HEK293T (cell line): ENCODE results near the gene PATL1.

Source experiments
- CTCF ChIA-PET: fragments of 350-600 bp; formaldehyde crosslinking; extraction: SDS; loops from one replicate; lab custom pipeline; 2021; ENCODE audit warnings: antibody characterized with exemption, inconsistent platforms; lab: Yijun Ruan, JAX
- POLR2A ChIA-PET: fragments of 350-600 bp; formaldehyde crosslinking; extraction: SDS; loops from one replicate; lab custom pipeline; 2020; ENCODE audit warnings: antibody characterized with exemption, inconsistent platforms; lab: Yijun Ruan, JAX
- DNase-seq: peaks from one replicate; pipeline ENCODE4 v3.0.0; 2012; ENCODE audit warnings: mixed read lengths; ENCODE audit errors: extremely low spot score
- ARNT ChIP-seq: fragments of 450-650 bp; IDR thresholded peaks from 2 replicates; pipeline ENCODE4 v1.6.1; 2017; ENCODE audit warnings: mild to moderate bottlenecking
- BHLHE40 ChIP-seq: fragments of 450-650 bp; IDR thresholded peaks from 2 replicates; pipeline ENCODE4 v1.6.1; 2016; ENCODE audit warnings: mild to moderate bottlenecking, moderate library complexity, borderline replicate concordance
- CTBP1 ChIP-seq: fragments of 450-650 bp; IDR thresholded peaks from 2 replicates; pipeline ENCODE4 v1.6.1; 2016; ENCODE audit warnings: borderline replicate concordance
- ELF4 ChIP-seq: fragments of 450-650 bp; IDR thresholded peaks from 2 replicates; pipeline ENCODE4 v1.6.1; 2017; ENCODE audit warnings: antibody characterized with exemption
- FOXA1 ChIP-seq: fragments of 450-650 bp; IDR thresholded peaks from 2 replicates; pipeline ENCODE4 v1.6.1; 2016; ENCODE audit warnings: mild to moderate bottlenecking
- FOXK2 ChIP-seq: fragments of 450-650 bp; IDR thresholded peaks from 2 replicates; pipeline ENCODE4 v1.6.1; 2016; ENCODE audit warnings: mild to moderate bottlenecking
- FOXM1 ChIP-seq: fragments of 450-650 bp; IDR thresholded peaks from 2 replicates; pipeline ENCODE4 v1.6.1; 2017; ENCODE audit warnings: mild to moderate bottlenecking, borderline replicate concordance
- HDGF ChIP-seq: fragments of 450-650 bp; IDR thresholded peaks from 2 replicates; pipeline ENCODE4 v1.6.1; 2017; ENCODE audit warnings: antibody characterized with exemption, borderline replicate concordance
- L3MBTL2 ChIP-seq: fragments of 450-650 bp; conservative IDR thresholded peaks from 2 replicates; pipeline ENCODE4 v1.6.1; 2016; ENCODE audit warnings: mild to moderate bottlenecking
- LEF1 ChIP-seq: fragments of 450-650 bp; IDR thresholded peaks from 2 replicates; pipeline ENCODE4 v1.6.1; 2017; ENCODE audit warnings: mild to moderate bottlenecking, borderline replicate concordance
- NFRKB ChIP-seq: fragments of 450-650 bp; IDR thresholded peaks from 2 replicates; pipeline ENCODE4 v1.6.1; 2016; ENCODE audit warnings: mild to moderate bottlenecking, moderate library complexity
- PKNOX1 ChIP-seq: fragments of 450-650 bp; IDR thresholded peaks from 2 replicates; pipeline ENCODE4 v1.6.1; 2016
- SP1 ChIP-seq: fragments of 450-650 bp; IDR thresholded peaks from 2 replicates; pipeline ENCODE4 v1.6.1; 2017
- TARDBP ChIP-seq: fragments of 450-650 bp; IDR thresholded peaks from 2 replicates; pipeline ENCODE4 v1.6.1; 2016
- ZNF384 ChIP-seq: fragments of 450-650 bp; IDR thresholded peaks from 2 replicates; pipeline ENCODE4 v1.6.1; 2016

The PATL1 gene

DNA sequence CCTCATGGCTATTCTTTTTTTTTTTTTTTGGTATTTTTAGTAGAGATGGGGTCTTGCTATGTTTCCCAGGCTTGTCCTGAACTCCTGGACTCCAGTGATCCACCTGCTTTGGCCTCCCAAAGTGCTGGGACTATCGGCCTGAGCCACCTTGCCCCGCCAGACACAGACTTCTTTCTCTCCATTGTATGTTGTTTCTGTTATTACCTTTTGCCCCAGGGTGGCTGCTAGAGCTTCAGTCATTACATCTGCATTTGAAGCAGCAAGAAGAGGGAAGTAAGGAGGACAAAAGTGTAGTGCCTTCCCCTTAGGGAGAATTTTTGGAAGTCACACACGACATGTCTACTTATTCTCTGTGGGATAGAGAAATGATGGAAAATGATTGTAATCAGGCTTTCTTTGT lies 43.1 kb downstream of the PATL1 start:
- no peak for DNase-seq
- POLR2A ChIA-PET: no interaction called here

DNA sequence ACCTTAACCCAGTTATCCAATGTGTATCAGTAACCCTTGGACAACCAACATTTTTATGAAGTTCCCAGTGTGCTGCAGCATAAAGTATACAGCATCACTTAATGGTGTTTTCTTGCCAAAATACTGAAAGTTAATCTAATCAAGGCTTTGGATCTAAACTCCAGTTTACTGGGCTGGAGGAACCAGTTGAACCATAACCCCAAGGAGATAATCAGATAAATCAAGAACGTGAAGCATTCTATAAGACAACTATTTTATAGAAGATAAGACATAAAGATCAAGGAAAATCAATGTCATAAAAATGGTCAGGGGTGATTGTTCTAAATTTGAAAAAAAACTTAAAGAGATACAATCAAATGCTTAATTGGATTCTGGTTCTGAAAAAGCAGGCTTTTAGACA lies 51.0 kb downstream of the PATL1 start:
- ChIA-PET POLR2A (no interaction called here), CTCF (no interaction called here)
- no peak for DNase-seq
- TF ChIP-seq PKNOX1 (no peak), FOXK2 (no peak), NFRKB (no peak), ZNF384 (no peak), FOXM1 (no peak)

More for the DNA sequence above, 43.1 kb downstream of the PATL1 start:
- CTCF ChIA-PET: no interaction called here
- TF ChIP-seq ELF4 (no peak), FOXA1 (no peak), ARNT (no peak)

DNA sequence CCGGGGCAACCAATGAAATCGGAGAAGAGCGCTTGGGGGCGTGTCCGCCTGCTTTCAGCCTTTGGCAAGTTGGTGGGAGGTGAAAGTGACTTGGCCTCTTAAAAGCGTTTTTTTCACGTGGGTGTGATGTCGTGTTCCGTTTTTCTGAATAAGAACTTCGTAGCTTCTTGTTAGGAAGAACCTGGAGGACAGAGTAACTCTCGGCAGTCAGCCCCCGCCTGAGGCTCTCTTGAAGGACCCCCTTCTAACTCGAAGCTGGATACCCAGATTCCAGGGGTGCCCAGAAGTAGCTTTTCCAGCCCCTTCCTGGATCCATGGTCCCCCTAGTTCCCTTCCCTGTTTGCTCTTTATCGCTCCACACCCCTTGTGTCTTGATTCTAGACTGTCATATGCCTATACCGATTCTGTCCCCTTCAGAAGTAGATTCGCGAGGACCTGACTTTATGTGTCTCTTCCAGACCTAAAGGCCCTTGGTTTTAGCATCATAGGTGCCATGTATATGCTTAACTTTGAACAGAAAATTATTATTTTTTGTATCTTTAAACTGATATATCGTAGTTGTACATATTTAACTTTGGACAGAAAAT lies 52.3 kb downstream of the PATL1 start:
- TF ChIP-seq ARNT (no peak), L3MBTL2 (peak; percentile 86)
- POLR2A ChIA-PET: interaction anchor here (0.6 to 2.8 kb wide), 14 partner anchors 14 to 172 kb away, joined by 3 to 27 read pairs (median 4); partner anchors contain the start of genes PATL1 and STX3
- CTCF ChIA-PET: no interaction called here
- DNase-seq: no peak

DNA sequence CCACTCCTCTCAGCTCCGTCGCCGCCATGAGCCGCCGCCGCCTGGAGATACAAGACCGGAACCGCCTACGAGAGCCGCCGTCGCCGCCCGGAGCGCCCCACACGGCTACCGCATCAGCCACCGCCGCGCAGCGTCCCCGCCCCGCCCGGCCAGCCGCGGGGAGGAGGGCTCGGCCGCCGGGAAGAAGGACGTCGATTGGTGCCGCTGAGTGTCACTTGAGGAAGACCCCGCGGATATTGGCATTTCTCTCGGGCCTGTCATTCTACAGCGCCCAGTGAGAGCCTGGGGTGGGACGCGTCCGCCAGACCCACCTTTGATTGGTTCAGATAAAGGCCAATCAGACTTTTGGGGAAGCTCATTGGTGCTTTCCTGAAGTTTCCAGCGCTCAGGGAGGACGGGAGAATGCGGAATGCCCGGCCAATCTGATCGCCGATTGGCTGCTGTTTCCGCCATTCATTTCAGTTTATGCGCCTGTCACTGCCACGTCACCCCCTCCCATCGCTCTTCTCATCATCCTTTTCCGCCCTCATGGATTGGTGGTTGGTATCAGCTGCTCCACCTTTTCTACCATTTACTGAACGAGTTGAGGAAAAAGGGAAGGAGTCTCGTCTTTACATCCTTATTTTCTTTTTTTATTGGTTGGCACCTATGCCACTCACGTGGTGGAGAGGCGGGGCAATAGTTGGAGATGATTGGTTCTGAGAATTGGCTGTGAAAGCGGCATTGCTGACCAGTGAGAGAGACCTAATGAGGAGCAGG lies 53.0 kb downstream of the PATL1 start, which contains the start of gene OSBP:
TSS of gene OSBP (minus strand) at position 138 of the 759 bp plus-strand sequence. CDS start at position 28, 110 bp downstream.
- TF ChIP-seq LEF1 (no peak; the same call in 1 of the 2 replicates), FOXA1 (no peak), ELF4 (peak; percentile 38; the same call in 1 of the 2 replicates), SP1 (no peak; the same call in 1 of the 2 replicates), PKNOX1 (peak; percentile 100)
- DNase-seq: peak; percentile 94
- CTCF ChIA-PET: no interaction called here
- POLR2A ChIA-PET: interaction anchor here (0.5 to 2.8 kb wide), 16 partner anchors 14 to 173 kb away, joined by 3 to 27 read pairs (median 4); partner anchors contain the start of genes PATL1 and STX3

DNA sequence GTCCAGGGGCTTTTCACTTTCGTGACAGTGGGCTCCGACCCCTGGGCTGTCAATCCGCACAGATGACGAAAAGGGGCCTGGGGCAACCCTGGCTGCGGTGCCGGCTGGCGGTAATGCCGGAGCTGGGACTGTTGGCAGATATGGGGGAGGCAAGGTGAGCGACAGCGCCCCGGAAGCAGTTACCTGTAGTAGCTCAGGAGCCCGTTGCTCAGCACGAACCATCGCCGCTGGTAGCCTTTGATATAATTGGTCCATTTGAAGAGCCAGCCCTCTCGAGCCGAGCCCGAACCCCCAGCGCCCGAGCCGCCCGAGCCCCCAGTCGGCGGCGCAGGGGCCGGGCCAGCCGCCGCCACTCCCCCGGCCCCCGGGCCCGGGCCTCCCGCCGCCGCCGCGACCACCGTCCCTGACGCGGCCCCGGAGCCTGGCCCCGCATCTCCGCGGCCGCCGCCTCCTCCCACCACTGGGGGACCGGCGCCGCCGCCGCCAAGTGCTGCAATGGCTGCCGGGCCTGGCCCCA lies 53.7 kb downstream of the PATL1 start:
- CTCF ChIA-PET: no interaction called here
- DNase-seq: peak; percentile 36
- POLR2A ChIA-PET: interaction anchor here (0.5 to 2.8 kb wide), 15 partner anchors 15 to 173 kb away, joined by 3 to 27 read pairs (median 4); partner anchors contain the start of genes PATL1 and STX3
- TF ChIP-seq TARDBP: no peak
- TF ChIP-seq PKNOX1: peak; percentile 48

- peak; percentile 7 for DNase-seq
- CTCF ChIA-PET: no interaction called here
- no peak for TF ChIP-seq TARDBP
- no peak for TF ChIP-seq HDGF
- TF ChIP-seq CTBP1: no peak
- TF ChIP-seq ARNT: no peak
- no peak for TF ChIP-seq FOXM1
- TF ChIP-seq BHLHE40: no peak
- TF ChIP-seq ELF4: no peak
- TF ChIP-seq SP1: no peak
- TF ChIP-seq FOXK2: no peak
- no peak for TF ChIP-seq ZNF384
- POLR2A ChIA-PET: interaction anchor here (0.6 to 2.8 kb wide), 7 partner anchors 31 to 59 kb away, joined by 3 to 27 read pairs (median 4); partner anchors contain the start of gene PATL1
Measured at GRCh38 chr11:59614277-59615119, 54.3 kb downstream of the PATL1 start.
